NB4 (cell line): ENCODE data around the gene SIK2.

ENCODE experiments used
- POLR2A ChIP-seq: IDR thresholded peaks from 2 replicates; pipeline ENCODE4 v1.6.1; 2011; ENCODE audit warnings: mild to moderate bottlenecking; ENCODE audit not compliant: insufficient read length; ENCODE audit errors: extremely low read depth
- TF ChIP-seq, protein P1 (sequence below): IDR thresholded peaks from one replicate; pipeline ENCODE4 v1.5.1; 2012; ENCODE audit warnings: low read depth, low read length

DNA sequence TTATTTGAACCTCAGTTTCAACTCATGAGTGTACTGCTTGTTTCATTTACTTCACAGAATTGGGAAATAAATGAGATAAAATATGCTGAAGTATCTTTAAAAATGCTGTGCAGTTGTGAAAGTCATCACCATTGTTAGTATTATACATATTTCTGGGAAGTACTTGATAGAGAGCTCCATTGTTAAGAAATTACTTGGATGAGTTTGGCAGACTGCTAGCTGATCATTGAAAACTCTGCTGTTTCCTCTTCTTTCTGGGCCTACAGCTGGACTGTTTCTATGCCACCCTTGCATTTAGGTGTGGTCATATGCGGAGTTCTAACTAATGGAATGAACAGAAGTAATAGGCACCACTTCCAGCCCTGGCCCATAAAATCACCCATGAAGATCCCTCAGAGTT lies 10.0 kb downstream of the SIK2 start:
- TF ChIP-seq, protein P1, sequence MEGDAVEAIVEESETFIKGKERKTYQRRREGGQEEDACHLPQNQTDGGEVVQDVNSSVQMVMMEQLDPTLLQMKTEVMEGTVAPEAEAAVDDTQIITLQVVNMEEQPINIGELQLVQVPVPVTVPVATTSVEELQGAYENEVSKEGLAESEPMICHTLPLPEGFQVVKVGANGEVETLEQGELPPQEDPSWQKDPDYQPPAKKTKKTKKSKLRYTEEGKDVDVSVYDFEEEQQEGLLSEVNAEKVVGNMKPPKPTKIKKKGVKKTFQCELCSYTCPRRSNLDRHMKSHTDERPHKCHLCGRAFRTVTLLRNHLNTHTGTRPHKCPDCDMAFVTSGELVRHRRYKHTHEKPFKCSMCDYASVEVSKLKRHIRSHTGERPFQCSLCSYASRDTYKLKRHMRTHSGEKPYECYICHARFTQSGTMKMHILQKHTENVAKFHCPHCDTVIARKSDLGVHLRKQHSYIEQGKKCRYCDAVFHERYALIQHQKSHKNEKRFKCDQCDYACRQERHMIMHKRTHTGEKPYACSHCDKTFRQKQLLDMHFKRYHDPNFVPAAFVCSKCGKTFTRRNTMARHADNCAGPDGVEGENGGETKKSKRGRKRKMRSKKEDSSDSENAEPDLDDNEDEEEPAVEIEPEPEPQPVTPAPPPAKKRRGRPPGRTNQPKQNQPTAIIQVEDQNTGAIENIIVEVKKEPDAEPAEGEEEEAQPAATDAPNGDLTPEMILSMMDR: no peak
- no peak for TF ChIP-seq POLR2A
